Activated CD8-positive, alpha-beta T cell treated with anti-CD3 and anti-CD28 coated beads, Interleukin-2, amount 10 ng/mL, durations not matched to agents 7 days and 5 days (primary cell): ENCODE data around the gene NKPD1. TPM values are rescaled to one million over a fixed set of nuclear protein-coding genes. Genes with fewer than 3 reads are reported as not detected.
A peak's percentile ranks its signal among the peaks of the same experiment; 100 is the strongest.

Experiments
- ATAC-seq: fragments of 150-1000 bp; cut with Tn5 transposase; one replicate; pipeline ENCODE4 v1.10.0; 2021; ENCODE audit warnings: moderate library complexity
- CTCF ChIA-PET: fragments of 350-600 bp; sonication (Branson Sonifier 250); formaldehyde crosslinking; loops from one replicate; lab custom pipeline; 2021; ENCODE audit warnings: antibody characterized with exemption; lab: Charles Lee
- POLR2A ChIA-PET: fragments of 350-600 bp; sonication (Branson Sonifier 250); formaldehyde crosslinking; loops from one replicate; lab custom pipeline; 2021; ENCODE audit warnings: antibody characterized with exemption; lab: Charles Lee
- DNase-seq: peaks from one replicate; pipeline ENCODE4 v3.0.0-alpha.2; 2020
- H3K27ac Mint-ChIP-seq: one replicate; pipeline ENCODE4 v1.8.0; 2021; ENCODE audit warnings: mild to moderate bottlenecking, mixed read lengths
- H3K27me3 Mint-ChIP-seq: one replicate; pipeline ENCODE4 v1.8.0; 2021; ENCODE audit warnings: low read depth, mixed read lengths
- H3K36me3 Mint-ChIP-seq: one replicate; pipeline ENCODE4 v1.8.0; 2021; ENCODE audit warnings: low read depth, mixed read lengths
- H3K4me1 Mint-ChIP-seq: one replicate; pipeline ENCODE4 v1.8.0; 2021; ENCODE audit warnings: low read depth, mixed read lengths
- H3K4me3 Mint-ChIP-seq: one replicate; pipeline ENCODE4 v1.8.0; 2021; ENCODE audit warnings: mild to moderate bottlenecking, mixed read lengths
- H3K9me3 Mint-ChIP-seq: one replicate; pipeline ENCODE4 v1.8.0; 2022; ENCODE audit warnings: mixed read lengths; ENCODE audit not compliant: insufficient read depth
- total RNA-seq, 2 experiments: library from RNA; stranded (reverse); gene quantifications; one replicate each; pipeline ENCODE4 v1.2.3, GENCODE V29; 2021

Gene NKPD1, protein sequence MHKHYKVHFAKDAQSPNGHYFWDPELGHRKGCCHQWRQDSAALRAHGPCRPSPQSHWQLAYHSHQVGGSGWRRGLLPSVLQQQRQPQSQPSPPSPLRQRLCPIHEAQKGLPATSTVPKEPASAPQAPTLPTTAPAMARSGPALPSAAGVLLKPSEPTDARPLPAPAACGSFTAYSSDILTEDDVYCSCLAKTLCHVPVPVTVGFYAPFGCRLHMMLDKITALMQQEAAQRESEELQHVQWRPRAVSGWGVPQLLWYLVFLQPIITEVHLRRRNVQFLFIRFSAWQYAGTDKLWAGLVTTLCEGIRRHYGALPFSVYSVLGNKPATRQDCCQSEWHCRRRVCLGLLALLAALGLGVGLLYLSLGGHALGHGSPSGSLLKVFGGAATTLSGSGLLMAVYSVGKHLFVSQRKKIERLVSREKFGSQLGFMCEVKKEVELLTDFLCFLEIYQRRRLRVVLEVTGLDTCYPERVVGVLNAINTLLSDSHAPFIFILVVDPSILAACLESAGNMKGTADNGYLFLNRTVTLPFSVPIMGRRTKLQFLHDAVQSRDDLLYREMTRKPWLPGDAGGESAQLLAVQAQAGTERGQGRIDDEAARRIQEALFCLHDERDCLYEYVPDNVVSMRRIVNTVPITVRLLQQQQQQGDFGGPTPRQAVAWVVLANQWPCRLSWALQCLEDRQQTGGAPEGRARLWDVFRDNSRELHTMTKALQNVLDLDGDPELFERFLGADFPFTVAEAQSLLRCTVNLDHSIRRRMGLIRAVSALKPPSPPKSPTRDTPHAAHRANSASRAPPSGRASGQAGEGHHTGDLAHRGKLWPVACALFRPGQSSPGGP
- total RNA-seq, result under 1 TPM; 0.16 to 0.24 TPM

DNA sequence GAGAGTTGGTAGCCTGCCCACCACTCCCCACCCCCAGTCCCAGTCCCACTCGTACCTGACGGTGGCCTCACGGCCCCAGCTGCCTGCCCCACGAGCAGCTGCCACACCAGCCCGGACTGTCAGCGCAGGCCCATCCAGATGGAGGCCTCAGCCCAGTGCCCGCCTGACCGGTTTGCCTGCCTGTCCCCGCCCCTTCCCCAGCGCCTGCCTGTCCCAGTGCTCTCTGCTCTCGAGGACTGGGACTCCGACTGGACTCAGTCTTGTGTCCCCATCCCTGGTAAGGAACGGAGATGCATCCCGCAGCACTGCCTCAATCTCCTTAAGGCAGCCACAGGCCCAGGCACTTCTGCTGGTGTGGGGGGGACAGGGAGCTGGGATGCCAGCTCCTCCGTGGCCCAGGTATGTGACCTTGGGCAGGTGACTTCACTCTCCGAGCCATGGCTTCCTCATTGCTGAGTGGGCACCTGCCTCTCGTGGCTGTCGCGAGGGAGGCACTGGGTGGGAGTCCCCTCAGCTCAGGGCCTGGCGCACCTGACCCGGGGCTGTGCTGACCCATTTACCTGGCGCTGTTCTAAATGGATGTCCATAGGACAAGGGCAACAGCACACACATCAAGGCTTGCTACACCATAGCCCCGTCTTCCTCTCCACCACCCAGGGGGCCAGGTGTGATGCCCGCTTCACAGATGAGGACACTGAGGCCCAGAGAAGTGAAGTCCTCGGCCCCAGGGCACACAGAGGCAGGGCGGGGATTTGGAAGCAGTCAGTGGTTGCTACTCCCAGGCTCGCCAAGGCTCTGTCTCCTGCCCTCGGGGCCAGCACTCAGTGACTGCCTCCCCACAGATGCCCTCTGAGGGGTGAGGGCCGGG, at the start of gene NKPD1:
Gene NKPD1, minus strand, starts transcription at position 113 of the 868 bp plus-strand sequence. CDS start 832 bp downstream, outside the sequence.
- ATAC-seq (no peak), DNase-seq (no peak)
- Mint-ChIP-seq H3K27me3 (peaks cover 12% of the 10 kb centered on the region), H3K9me3 (no peaks in the 10 kb centered on the region), H3K4me3 (no peak within 1 kb of the TSS), H3K36me3 (no peaks in the 10 kb centered on the region), H3K4me1 (peaks cover 24% of the 10 kb centered on the region), H3K27ac (no peak within 1 kb of the TSS)
- CTCF ChIA-PET, result interaction anchor here (1.3 kb wide), 1 partner anchor 26 kb away, joined by 3 read pairs; no protein-coding TSS in a partner anchor
- POLR2A ChIA-PET, result interaction anchor here (2.4 kb wide), 1 partner anchor 18 kb away, joined by 11 read pairs; the partner anchor contains the start of genes BLOC1S3 and TRAPPC6A

DNA sequence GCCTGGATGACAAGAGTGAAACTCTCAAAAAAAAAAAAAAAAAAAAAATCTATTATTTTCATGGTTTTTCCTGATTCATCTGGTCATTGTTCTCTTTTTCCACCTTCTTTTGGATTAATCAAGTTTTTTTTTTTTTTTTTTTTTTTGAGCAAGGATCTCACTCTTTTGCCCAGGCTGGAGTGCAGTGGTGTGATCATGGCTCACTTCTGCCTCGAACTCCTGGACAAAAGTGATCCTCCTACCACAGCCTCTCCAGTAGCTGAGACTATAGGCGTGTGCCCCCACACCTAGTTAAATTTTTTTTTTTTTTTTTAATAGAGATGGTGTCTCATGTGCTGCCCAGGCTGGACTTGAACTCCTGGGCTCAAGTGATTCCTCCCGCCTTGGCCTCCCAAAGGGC, 45.5 kb upstream of the NKPD1 start:
- Mint-ChIP-seq H3K4me3 (no peak overlapping the region), H3K9me3 (no peaks in the 10 kb centered on the region), H3K27ac (no peak overlapping the region), H3K4me1 (no peaks in the 10 kb centered on the region), H3K36me3 (no peaks in the 10 kb centered on the region), H3K27me3 (no peaks in the 10 kb centered on the region)
- no peak for DNase-seq
- ATAC-seq, result no peak
- POLR2A ChIA-PET, result interaction anchor here (0.6 kb wide), 3 partner anchors 20 to 1684 kb away, joined by 3 to 5 read pairs (median 4); no protein-coding TSS in a partner anchor
- CTCF ChIA-PET, result no interaction called here

DNA sequence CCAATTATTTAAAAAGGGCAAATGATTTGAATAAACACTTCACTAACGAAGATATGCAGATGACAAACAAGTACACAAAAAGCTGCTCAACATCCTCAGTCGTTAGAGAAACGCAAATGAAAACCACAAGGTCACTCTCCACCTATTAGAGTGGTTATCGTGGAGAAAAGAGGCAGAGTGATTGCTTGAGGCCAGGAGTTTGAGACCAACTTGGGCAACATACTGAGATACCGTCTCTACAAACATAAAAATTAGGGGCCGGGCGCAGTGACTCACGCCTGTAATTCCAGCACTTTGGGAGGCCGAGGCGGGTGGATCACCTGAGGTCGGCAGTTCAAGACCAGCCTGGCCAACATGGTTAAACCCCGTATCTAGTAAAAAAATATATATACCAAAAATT, 45.0 kb upstream of the NKPD1 start:
- Mint-ChIP-seq H3K9me3 (no peaks in the 10 kb centered on the region), H3K36me3 (no peaks in the 10 kb centered on the region), H3K4me1 (no peaks in the 10 kb centered on the region), H3K4me3 (no peak overlapping the region), H3K27me3 (no peaks in the 10 kb centered on the region), H3K27ac (no peak overlapping the region)
- DNase-seq (no peak), ATAC-seq (no peak)
- ChIA-PET CTCF (no interaction called here), POLR2A (interaction anchor here (0.6 kb wide), 2 partner anchors 19 to 176 kb away, joined by 4 to 5 read pairs; no protein-coding TSS in a partner anchor)

DNA sequence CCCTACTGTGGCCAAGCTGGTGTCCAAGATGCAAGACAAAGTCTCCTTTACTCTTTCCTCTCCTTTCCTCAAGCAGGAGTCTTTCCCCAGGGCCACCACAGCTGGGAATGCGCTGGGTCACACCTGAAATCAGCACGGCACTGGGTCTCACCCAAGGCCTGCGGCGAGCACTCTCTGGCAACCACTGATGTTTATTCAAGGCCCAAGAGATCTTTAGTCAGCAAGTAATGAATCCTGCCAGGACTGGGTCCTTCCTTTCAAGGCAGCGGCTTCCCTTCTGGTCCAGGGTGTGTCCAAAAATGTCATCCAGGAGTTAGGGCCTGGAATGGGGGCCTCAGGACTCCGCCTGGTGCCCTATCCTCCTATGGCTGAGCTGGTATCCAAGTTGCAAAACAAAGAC, 41.9 kb upstream of the NKPD1 start:
- CTCF ChIA-PET, result no interaction called here
- ATAC-seq, result no peak
- POLR2A ChIA-PET, result no interaction called here

DNA sequence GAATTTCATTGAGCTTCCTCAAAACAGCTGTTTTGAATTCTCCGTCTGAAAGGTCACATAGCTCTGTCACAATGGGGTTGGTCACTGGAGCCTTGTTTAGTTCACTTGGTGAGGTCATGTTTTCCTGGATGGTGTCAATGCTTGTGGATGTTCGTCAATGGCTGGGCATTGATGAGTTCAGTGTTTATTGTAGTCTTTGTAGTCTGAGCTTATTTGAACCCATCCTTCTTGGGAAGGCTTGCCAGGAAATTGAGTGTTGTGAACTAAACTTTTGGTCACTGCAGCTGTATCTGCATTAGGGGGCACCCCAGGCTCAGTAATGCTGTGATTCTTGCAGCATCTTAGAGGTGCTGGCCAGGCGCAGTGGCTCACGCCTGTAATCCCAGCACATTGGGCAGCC, 39.8 kb upstream of the NKPD1 start:
- no peaks in the 10 kb centered on the region for H3K4me1 Mint-ChIP-seq
- H3K27me3 Mint-ChIP-seq, result peaks cover 2% of the 10 kb centered on the region
- ChIA-PET CTCF (interaction anchor here (1.0 to 1.1 kb wide), 3 partner anchors 46 to 138 kb away, joined by 3 to 4 read pairs (median 3); no protein-coding TSS in a partner anchor), POLR2A (interaction anchor here (0.7 kb wide), 1 partner anchor 625 kb away, joined by 3 read pairs; no protein-coding TSS in a partner anchor)
- H3K9me3 Mint-ChIP-seq, result no peaks in the 10 kb centered on the region
- no peaks in the 10 kb centered on the region for H3K36me3 Mint-ChIP-seq
- ATAC-seq (no peak), DNase-seq (no peak)
- H3K27ac Mint-ChIP-seq, result no peak overlapping the region
- no peak overlapping the region for H3K4me3 Mint-ChIP-seq

More for the DNA sequence above, 41.9 kb upstream of the NKPD1 start:
- Mint-ChIP-seq H3K9me3 (no peaks in the 10 kb centered on the region), H3K4me1 (no peaks in the 10 kb centered on the region), H3K36me3 (no peaks in the 10 kb centered on the region), H3K4me3 (no peak overlapping the region), H3K27ac (no peak overlapping the region), H3K27me3 (peaks cover 2% of the 10 kb centered on the region)
- no peak for DNase-seq

DNA sequence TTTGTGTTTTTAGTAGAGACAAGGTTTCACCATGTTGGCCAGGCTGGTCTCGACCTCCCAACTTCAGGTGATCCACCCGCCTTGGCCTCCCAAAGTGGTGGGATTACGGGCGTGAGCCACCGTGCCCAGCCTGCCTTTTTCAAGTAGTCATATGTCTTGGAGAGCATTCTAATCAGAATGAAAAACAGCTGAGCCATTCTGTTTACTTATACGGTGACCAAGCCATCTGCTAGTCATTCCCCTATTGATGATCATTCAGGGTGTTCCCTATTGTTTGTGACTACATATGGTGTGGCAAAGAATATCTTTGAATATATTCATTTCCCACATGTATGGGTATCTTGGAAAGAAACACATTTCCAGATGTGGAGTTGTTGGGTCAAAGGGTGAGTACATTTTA, 35.0 kb upstream of the NKPD1 start:
- H3K4me1 Mint-ChIP-seq, result no peaks in the 10 kb centered on the region
- H3K36me3 Mint-ChIP-seq, result no peaks in the 10 kb centered on the region
- ChIA-PET CTCF (no interaction called here), POLR2A (no interaction called here)
- ATAC-seq (no peak), DNase-seq (no peak)
- H3K4me3 Mint-ChIP-seq, result no peak overlapping the region
- H3K27ac Mint-ChIP-seq, result no peak overlapping the region
- no peaks in the 10 kb centered on the region for H3K9me3 Mint-ChIP-seq
- peaks cover 2% of the 10 kb centered on the region for H3K27me3 Mint-ChIP-seq

DNA sequence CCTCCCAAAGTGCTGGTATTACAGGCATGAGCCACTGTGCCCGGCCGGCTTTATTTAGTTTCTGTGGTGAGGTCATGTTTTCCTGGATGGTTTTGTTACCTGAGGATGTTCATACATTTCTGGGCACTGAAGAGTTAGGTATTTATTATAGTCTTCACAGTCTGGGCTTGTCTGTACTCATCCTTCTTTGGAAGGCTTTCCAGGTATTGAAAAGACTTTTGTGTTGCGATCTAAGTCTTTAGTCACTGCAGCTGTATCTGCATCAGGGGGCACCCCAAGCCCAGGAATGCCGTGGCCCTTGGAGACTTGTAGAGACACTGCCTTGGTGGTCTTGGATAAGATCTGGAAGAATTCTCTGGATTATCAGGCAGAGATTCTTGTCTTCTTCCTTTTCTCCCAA, 30.6 kb upstream of the NKPD1 start:
- Mint-ChIP-seq H3K9me3 (no peaks in the 10 kb centered on the region), H3K27ac (no peak overlapping the region), H3K4me3 (no peak overlapping the region), H3K36me3 (no peaks in the 10 kb centered on the region), H3K27me3 (peaks cover 2% of the 10 kb centered on the region), H3K4me1 (peaks cover 3% of the 10 kb centered on the region)
- DNase-seq (no peak), ATAC-seq (no peak)
- ChIA-PET POLR2A (no interaction called here), CTCF (no interaction called here)

DNA sequence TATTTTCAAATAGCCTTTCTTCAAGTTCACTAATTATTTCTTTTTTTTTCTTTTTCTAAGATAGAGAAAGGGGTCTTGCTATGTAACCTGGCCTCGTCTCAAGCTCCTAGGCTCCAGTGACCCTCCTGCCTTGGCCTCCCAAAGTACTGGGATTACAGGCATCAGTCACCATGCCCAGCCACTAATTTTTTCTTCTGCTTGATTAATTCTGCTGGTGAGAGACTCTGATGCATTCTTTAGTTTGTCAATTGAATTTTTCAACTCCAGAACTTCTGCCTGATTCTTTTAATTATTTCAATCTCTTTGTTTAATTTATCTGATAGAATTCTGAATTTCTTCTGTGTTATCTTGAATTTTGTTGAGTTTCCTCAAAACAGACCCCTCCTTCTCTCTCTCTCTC, 29.2 kb upstream of the NKPD1 start:
- ChIA-PET POLR2A (no interaction called here), CTCF (interaction anchor here (1.2 kb wide), 1 partner anchor 149 kb away, joined by 3 read pairs; no protein-coding TSS in a partner anchor)
- no peaks in the 10 kb centered on the region for H3K36me3 Mint-ChIP-seq
- no peak overlapping the region for H3K4me3 Mint-ChIP-seq
- ATAC-seq, result no peak
- no peak overlapping the region for H3K27ac Mint-ChIP-seq
- peaks cover 2% of the 10 kb centered on the region for H3K27me3 Mint-ChIP-seq
- H3K4me1 Mint-ChIP-seq, result peaks cover 3% of the 10 kb centered on the region
- H3K9me3 Mint-ChIP-seq, result no peaks in the 10 kb centered on the region
- no peak for DNase-seq

DNA sequence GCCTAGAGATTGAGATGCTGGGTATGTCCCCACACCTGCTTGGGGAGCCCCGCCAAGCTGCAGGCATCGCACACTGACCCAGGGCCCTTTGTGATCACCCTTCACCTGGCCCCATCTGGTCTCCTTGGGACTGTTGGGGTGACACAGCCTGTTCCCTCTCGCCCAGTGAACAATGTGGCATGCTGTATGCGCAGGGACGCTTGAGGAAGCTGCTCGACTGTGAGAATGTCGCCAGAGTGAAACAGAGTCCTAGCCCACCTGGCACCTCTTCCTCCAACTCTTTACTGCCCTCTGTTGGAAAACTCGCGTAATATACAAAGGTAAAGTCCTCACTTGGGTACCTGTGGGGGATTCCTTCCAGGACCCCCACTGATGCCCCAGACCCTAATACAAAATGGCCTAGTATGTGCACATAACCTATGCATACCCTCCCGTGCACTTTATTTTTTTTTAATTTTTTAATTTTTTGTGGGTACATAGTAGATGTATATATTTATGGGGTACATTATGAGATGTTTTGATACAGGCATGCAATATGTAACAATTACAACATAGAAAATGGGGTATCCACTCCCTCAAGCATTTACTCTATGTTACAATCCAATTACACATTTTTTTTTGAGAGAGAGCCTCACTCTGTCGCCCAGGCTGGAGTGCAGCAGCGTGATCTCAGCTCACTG, 26.8 kb upstream of the NKPD1 start:
- DNase-seq (peak; percentile 60), ATAC-seq (peak; percentile 85)
- Mint-ChIP-seq H3K9me3 (no peaks in the 10 kb centered on the region), H3K36me3 (peaks cover 2% of the 10 kb centered on the region), H3K27ac (no peak overlapping the region), H3K27me3 (peaks cover 2% of the 10 kb centered on the region), H3K4me1 (peaks cover 5% of the 10 kb centered on the region), H3K4me3 (no peak overlapping the region)
- POLR2A ChIA-PET, result no interaction called here
- CTCF ChIA-PET, result interaction anchor here (0.6 to 2.1 kb wide), 10 partner anchors 9 to 199 kb away, joined by 3 to 9 read pairs (median 3); partner anchors contain the start of genes BLOC1S3 and NKPD1

DNA sequence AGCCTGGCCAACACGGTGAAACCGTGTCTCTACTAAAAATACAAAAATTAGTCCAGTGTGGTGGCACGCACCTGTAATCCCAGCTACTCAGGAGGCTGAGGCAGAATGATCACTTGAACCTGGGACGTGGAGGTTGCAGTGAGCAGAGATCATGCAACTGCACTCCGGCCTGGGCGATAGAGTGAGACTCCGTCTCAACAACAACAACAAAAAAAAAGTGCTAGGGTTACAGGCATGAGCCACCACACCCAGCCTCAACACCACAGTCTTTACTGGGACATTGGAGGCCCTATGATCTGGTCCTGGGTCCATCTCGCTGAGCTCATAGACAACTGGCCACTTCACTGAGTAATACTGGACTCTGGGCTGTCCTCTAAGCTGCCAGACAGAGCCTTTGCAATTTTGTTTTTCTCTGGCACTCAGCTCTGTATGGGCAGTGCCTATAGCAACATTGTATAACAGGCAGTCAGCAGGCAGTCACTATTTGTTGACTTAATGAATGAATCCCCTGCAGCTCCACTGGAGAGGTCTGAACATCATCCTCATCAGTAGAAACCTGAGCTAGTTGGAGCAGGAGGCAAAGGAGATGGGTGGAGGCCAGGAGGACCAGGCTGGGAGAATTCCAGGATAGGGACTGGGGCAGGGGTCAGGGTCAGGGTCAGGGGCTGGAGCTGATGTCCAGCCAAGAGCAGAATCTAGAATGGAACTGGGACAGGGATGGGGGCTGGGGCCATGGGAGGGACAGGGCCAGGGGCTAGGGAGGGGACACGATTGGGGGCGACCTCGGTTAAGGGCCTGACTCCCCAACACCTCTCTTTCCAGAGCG, 25.9 kb upstream of the NKPD1 start:
- DNase-seq, result no peak
- Mint-ChIP-seq H3K4me1 (peaks cover 6% of the 10 kb centered on the region), H3K9me3 (no peaks in the 10 kb centered on the region), H3K27me3 (peaks cover 2% of the 10 kb centered on the region), H3K27ac (peak overlapping the region; percentile 6), H3K4me3 (no peak overlapping the region), H3K36me3 (peaks cover 2% of the 10 kb centered on the region)
- no peak for ATAC-seq
- ChIA-PET CTCF (interaction anchor here (0.6 to 2.1 kb wide), 10 partner anchors 8 to 198 kb away, joined by 3 to 9 read pairs (median 4); partner anchors contain the start of genes BLOC1S3 and NKPD1), POLR2A (interaction anchor here (0.7 kb wide), 1 partner anchor 19 kb away, joined by 5 read pairs; no protein-coding TSS in a partner anchor)
